Lower lobe of right lung (tissue), 2 donors: Measurements from ENCODE around the gene TM7SF3. TPM values are rescaled to one million over a fixed set of nuclear protein-coding genes. Genes with fewer than 3 reads are reported as not detected.

Source experiments
- ATAC-seq, 2 donors: fragments of 200-7000 bp; cut with Tn5 transposase; one replicate each; pipeline ENCODE4 v1.9.1; 2020 to 2022; ENCODE audit warnings: mild to moderate bottlenecking in 2 of 2, moderate library complexity in 2 of 2
- DNase-seq: peaks from one replicate; pipeline ENCODE4 v3.0.0-alpha.2; 2020
- H3K27ac ChIP-seq: fragments of 200-600 bp; one replicate; pipeline ENCODE4 v1.8.0; 2022
- H3K27me3 ChIP-seq: fragments of 200-600 bp; one replicate; pipeline ENCODE4 v1.8.0; 2022; ENCODE audit warnings: low read depth
- H3K36me3 ChIP-seq: fragments of 200-600 bp; one replicate; pipeline ENCODE4 v1.8.0; 2022; ENCODE audit warnings: mild to moderate bottlenecking
- H3K4me1 ChIP-seq: fragments of 200-600 bp; one replicate; pipeline ENCODE4 v1.8.0; 2022
- H3K4me3 ChIP-seq: fragments of 200-600 bp; one replicate; pipeline ENCODE4 v1.8.0; 2022; ENCODE audit warnings: mild to moderate bottlenecking
- H3K9me3 ChIP-seq: fragments of 200-600 bp; one replicate; pipeline ENCODE4 v1.8.0; 2022
- CTCF ChIP-seq: fragments of 200-600 bp; IDR thresholded peaks from one replicate; pipeline ENCODE4 v1.8.0; 2022; ENCODE audit warnings: antibody characterized with exemption, mild to moderate bottlenecking
- intact Hi-C: fragments of 100-400 bp; cut with DNase I; formaldehyde crosslinking; loops from one replicate; pipeline ENCODE4 v1.11.0; 2022
- total RNA-seq: library from RNA; stranded (reverse); fragmentation: NEBNext Ultra II Directional; extraction: Animal tissue kit (Norgen Biotek cat#: 25700); gene quantifications from one replicate; pipeline ENCODE4 v1.2.1, GENCODE V29; 2021
- donor health status: DM: no; HTN: yes; CAD: no; lungs with severe emphysema.

The TM7SF3 gene
- total RNA-seq, 1 donor from 2014 or later, result 70.9 TPM

- peaks cover 11% of the 10 kb centered on the region for H3K4me1 ChIP-seq
- DNase-seq (no peak), ATAC-seq (no peak)
- no peak for TF ChIP-seq CTCF
- peaks cover 50% of the 10 kb centered on the region for H3K36me3 ChIP-seq
- H3K27me3 ChIP-seq, result no peaks in the 10 kb centered on the region
- no peak overlapping the region for H3K27ac ChIP-seq
- intact Hi-C loops, result no loop called here
- no peak overlapping the region for H3K4me3 ChIP-seq
- no peaks in the 10 kb centered on the region for H3K9me3 ChIP-seq
Observed at GRCh38 chr12:26989873-26990272, 24.3 kb downstream of the TM7SF3 start.

- Histone ChIP-seq H3K27me3 (no peaks in the 10 kb centered on the region), H3K4me1 (peaks cover 11% of the 10 kb centered on the region), H3K4me3 (no peak overlapping the region), H3K9me3 (no peaks in the 10 kb centered on the region), H3K27ac (no peak overlapping the region), H3K36me3 (peaks cover 43% of the 10 kb centered on the region)
- DNase-seq, result no peak
- no peak for ATAC-seq
- no peak for TF ChIP-seq CTCF
- intact Hi-C loops, result no loop called here
Observed at GRCh38 chr12:26988703-26989102, 25.5 kb downstream of the TM7SF3 start.

GRCh38 chr12:26987634-26988424 lies 26.4 kb downstream of the TM7SF3 start:
- no peaks in the 10 kb centered on the region for H3K27me3 ChIP-seq
- H3K9me3 ChIP-seq, result no peaks in the 10 kb centered on the region
- no peak for DNase-seq
- ATAC-seq, result peak; percentile 49 to 63
- no peak overlapping the region for H3K4me3 ChIP-seq
- intact Hi-C loops, result no loop called here
- no peak for TF ChIP-seq CTCF
- H3K27ac ChIP-seq, result peak overlapping the region; percentile 14
- H3K4me1 ChIP-seq, result peaks cover 11% of the 10 kb centered on the region
- peaks cover 40% of the 10 kb centered on the region for H3K36me3 ChIP-seq

GRCh38 chr12:26982866-26983265 lies 31.3 kb downstream of the TM7SF3 start:
- TF ChIP-seq CTCF, result no peak
- H3K27me3 ChIP-seq, result no peaks in the 10 kb centered on the region
- DNase-seq (no peak), ATAC-seq (no peak)
- no peaks in the 10 kb centered on the region for H3K9me3 ChIP-seq
- no peak overlapping the region for H3K4me3 ChIP-seq
- intact Hi-C loops, result no loop called here
- H3K27ac ChIP-seq, result no peak overlapping the region
- H3K4me1 ChIP-seq, result peaks cover 8% of the 10 kb centered on the region
- H3K36me3 ChIP-seq, result peaks cover 60% of the 10 kb centered on the region

- Histone ChIP-seq H3K27ac (no peak overlapping the region), H3K36me3 (peaks cover 69% of the 10 kb centered on the region), H3K4me1 (no peaks in the 10 kb centered on the region), H3K9me3 (no peaks in the 10 kb centered on the region), H3K27me3 (no peaks in the 10 kb centered on the region), H3K4me3 (no peak overlapping the region)
- intact Hi-C loops, result no loop called here
- TF ChIP-seq CTCF, result no peak
- DNase-seq (no peak), ATAC-seq (no peak)
Observed at GRCh38 chr12:26979733-26980132, 34.5 kb downstream of the TM7SF3 start.
